G401 (cell line): ENCODE data around the gene GARNL3. TPM values are rescaled to one million over a fixed set of nuclear protein-coding genes. Genes with fewer than 3 reads are reported as not detected.

Experiments used
- DNase-seq: peaks from one replicate; pipeline ENCODE4 v3.0.0-alpha.2; 2015; ENCODE audit warnings: low spot score
- in situ Hi-C: cut with HindIII; loops from 2 replicates; pipeline ENCODE4 v1.10.0; 2016; ENCODE audit warnings: low sequenced_read_pairs, mixed read lengths
- total RNA-seq: library from RNA; depleted of rRNA; stranded (reverse); fragments of >200 nt; shearing (Covaris generic); gene quantifications from 2 replicates; pipeline ENCODE4 v1.2.3, GENCODE V29; 2014; rRNA removed

GARNL3 gene, protein sequence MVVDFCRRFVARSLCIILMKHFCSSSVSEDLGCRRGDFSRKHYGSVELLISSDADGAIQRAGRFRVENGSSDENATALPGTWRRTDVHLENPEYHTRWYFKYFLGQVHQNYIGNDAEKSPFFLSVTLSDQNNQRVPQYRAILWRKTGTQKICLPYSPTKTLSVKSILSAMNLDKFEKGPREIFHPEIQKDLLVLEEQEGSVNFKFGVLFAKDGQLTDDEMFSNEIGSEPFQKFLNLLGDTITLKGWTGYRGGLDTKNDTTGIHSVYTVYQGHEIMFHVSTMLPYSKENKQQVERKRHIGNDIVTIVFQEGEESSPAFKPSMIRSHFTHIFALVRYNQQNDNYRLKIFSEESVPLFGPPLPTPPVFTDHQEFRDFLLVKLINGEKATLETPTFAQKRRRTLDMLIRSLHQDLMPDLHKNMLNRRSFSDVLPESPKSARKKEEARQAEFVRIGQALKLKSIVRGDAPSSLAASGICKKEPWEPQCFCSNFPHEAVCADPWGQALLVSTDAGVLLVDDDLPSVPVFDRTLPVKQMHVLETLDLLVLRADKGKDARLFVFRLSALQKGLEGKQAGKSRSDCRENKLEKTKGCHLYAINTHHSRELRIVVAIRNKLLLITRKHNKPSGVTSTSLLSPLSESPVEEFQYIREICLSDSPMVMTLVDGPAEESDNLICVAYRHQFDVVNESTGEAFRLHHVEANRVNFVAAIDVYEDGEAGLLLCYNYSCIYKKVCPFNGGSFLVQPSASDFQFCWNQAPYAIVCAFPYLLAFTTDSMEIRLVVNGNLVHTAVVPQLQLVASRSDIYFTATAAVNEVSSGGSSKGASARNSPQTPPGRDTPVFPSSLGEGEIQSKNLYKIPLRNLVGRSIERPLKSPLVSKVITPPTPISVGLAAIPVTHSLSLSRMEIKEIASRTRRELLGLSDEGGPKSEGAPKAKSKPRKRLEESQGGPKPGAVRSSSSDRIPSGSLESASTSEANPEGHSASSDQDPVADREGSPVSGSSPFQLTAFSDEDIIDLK
- 7.5 and 14.3 TPM in 2 replicates for total RNA-seq

DNA sequence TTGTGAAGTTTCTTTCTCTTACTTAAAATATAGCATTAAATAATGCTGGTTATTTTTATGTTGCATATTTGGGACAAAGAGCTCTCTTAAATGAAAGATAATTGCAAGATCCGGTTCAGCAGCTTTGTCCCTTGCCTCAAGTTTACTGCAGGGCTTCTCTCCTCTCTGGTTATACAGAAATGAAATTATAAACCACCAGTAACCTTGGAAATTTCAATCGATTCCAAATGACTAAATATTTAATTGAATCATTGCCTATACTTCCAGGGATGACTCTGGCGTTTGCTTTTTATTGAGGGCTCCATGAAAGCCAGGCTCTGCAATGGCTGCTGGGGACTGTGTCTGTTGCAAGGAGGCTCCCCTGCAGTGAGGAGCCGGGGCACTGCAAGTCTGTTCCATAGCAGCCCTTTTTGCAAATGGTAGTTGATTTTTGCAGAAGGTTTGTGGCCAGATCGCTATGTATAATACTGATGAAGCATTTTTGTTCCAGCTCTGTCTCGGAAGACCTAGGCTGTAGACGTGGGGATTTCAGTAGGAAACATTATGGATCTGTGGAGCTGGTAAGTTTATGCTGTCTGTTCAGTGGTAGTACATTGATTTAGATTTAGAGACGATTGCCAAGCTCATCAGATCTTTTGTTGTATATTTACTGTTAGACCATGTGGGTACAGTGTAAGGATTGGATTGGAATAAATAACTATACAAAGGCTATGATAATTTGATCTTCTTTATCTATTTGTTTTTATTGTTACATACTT lies at the start of gene GARNL3:
Gene GARNL3, plus strand, starts transcription at position 313 of the 758 bp plus-strand sequence. Its CDS starts 104 bp downstream, at position 417.
- DNase-seq: peak; percentile 87
- in situ Hi-C loops: no loop called here

DNA sequence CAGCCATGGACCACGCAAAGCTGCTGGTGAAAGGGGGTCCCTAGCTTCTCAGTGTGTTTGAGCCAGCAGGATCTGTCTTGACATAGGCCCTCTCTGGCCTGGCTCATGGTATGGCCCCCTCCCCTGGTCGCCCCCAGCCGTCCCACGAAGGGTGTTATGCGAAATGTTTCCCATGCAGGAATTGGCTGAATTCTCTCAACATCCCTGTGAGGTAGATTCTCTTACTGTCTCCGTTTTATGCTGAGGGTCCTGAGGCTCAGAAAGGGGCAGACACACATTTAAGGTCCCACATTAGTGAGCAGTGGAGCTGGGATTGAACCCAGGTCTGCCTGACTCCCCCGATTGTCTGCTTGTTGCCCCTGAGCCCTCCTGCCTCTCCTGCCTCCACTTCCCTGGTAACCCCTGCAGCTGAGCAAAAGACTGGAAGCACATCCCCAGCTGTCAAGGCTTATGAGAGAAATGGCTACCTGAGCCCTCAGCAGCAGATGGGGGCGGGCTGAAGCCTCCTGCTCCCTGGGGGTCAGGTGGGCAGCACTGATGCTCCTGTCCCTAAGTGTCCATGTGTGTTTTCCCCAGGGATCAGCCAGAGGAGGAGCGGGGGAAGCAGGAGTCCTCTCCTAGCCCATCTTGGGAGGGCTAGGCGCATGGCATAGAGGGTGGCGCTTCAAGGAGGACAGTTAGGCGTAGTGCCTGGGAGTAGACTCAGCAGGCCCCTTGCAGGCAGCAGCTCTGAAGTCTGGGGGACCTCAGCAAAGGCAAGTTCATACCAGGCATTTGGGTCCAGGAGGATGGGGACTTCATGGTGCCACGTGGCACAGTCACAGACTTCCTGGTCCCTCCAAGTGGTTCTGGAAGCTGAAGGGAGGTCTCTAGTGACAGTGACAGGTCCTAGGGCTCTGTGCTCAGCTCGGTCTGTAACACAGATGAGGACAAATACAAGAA lies 49.0 kb upstream of the GARNL3 start:
- DNase-seq: no peak
- in situ Hi-C loops: no loop called here

DNA sequence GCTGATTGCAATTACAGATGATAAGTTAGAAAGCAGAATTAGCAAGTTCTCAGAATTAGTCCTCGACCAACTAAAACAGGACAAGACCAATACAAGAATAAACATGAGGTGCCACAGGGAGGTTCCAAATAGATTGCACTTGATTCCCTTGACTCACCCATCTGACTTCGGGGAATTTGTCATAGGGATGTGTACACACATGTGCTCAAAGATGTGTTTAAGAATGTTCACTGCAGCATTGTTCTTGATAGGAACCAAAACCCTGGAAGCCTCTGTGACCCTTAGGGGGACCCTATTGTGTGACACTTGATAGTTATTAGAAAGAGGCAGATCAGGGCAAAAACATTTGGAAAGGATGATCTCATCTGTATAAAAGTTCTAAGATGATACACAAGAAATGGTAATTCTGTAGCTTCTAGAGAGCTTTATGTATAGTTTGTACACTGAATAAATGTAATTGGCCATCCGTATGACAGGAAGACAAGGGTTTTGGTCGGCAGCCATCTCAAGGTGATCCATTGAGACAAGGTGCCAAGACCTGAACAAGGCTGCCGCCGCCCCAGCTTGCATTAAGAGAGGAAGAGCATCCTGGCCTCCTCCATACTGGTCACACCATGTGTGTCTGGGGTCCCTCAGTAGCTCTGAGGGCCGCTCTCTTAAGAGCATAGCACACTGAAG lies 48.2 kb upstream of the GARNL3 start:
- in situ Hi-C loops: no loop called here

DNA sequence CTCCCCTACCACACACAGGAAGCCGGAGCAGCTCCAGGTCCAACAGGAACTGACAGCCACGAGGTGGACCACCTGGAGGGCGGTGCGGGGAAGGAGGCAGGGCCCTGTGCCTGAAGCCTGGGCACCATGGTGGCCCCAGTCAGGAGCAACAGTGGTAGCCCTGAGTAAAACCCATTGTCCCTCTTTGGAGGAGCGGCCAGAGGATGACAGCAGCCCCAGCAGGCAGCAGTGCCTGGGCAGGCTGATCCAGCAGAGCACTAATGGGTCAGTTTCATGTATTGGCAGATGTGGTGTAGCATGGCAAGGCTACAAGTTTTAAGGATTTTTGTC lies 47.7 kb upstream of the GARNL3 start:
- DNase-seq: no peak
- in situ Hi-C loops: no loop called here

More for the DNA sequence above, 48.2 kb upstream of the GARNL3 start:
- no peak for DNase-seq

DNA sequence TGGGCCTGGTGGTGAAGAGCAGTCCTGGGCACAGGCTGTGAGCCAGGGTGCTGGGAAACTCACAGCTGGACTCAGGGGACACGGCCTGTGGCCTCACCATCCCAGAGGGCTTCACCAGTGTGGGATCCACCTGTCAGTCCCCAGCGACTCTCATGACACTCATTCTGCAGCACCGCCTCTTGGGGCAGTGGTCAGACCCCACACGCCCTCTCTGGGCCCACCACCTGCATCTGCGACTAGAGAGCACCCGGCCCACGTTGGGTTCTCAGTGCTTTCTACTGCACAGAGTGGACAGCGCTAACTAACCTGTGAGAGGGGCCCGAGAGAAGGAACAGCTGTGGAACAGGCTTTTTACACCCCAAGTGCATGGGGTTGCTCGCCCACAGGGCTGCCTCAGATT lies 45.8 kb upstream of the GARNL3 start:
- no peak for DNase-seq
- in situ Hi-C loops: no loop called here

DNA sequence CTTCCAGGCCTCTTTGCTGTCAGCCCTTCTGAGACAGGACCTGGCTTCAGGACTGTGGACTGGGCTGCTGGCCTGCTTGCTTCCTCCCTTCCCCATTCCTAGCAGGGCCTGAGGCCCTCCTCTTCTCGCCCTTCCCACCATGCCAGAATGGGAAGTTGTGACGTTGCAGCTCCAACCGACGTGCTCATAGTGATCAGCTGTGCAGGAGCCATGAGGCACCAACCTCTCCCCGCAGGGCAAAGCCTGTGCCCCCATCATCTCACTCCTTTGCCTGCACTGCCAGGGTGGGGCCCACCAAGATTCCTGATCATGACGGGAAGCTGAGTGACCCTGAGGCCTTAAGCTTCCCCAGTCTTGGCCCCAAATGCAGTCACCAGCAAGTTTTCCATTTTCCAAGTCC lies 45.1 kb upstream of the GARNL3 start:
- no peak for DNase-seq
- in situ Hi-C loops: no loop called here

DNA sequence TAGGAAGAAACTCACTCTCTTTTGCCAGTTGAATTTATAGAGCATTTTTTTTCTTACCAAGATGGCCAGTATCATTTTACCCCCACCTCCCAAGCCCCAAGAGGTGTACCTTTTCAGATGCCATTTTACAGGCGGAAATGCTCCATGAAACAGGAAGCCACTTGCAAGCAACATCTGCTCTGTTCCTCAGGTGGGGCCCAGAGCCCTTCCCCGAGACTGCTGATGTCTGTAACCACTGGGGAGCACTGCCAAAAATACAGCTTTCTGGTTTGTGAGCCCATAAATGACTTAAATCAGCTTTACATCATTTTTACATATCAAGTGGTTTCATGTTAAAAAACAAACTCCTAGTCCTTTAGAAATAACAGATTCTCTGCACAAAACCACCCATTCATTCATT lies 42.9 kb upstream of the GARNL3 start:
- in situ Hi-C loops: no loop called here
- no peak for DNase-seq

DNA sequence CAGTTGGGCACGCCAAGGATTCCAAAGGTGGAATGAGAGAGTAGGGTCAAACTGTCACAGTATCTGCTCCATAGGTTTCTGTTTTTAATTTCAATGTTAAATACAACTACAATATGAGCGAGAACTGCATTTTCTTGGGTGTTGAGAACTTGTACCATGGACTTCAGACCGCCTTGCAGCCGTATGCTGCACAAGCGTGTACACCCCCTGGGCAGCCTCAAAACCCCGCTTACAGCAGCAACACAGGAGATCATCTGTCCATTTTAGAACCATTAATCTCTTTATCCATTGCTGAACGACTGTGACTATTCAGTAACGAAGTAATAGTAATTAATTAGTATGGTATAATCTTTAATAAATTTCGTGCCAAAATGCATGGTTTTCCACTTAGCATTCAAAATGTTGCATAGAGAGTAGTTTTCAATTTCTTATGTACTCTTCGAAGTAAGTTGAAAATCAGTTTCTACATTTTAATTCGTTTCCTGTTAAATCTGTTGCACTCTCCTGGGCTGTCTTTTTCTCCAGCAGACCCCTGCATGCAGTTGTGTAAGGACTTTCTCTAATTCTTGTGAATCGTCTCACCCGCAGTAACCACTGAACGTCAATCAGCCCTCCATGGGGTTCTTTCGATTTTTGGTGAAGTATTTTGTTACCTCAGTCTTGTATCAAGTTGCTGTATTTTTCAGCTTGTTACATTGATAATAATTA lies 42.0 kb upstream of the GARNL3 start:
- in situ Hi-C loops: no loop called here
- DNase-seq: no peak

DNA sequence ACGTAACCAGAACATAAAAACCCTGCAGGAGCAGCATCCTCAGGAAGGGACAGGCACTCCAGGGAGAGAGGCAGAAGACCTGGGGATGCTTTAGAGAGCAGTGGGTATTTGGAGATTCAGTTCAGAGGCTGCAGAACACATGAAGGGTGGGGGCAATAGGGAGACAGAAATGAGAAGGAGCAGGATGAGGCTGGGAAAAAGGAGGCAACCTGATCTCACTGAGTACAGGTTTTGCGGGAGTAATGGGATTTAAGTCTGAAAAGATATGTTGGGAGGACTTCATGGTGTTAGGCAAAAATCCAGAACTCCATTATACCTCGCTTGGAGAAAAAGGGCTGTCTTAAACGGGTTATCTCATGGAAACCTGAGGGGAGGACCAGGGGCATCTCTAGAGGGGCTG lies 41.3 kb upstream of the GARNL3 start:
- in situ Hi-C loops: no loop called here

DNA sequence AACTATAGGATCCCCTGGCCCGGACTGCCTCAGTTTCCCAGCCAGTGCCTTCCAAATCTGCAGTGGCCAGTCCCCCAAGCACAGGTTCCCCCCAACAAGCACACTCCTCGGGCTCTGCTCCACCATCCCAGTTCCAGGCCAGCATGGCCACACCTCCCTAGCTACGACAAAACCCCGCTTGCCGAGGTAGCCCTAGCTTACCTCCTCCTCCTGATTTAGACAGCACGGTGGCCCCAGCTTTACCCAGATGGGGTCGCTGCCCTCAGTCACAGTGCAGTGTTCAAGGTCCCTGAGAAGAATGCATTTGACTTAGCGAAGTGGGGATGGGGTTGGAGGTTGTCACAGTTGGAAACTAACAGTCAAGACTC lies 40.8 kb upstream of the GARNL3 start:
- DNase-seq: no peak
- in situ Hi-C loops: no loop called here

More for the DNA sequence above, 41.3 kb upstream of the GARNL3 start:
- peak; percentile 56 for DNase-seq

DNA sequence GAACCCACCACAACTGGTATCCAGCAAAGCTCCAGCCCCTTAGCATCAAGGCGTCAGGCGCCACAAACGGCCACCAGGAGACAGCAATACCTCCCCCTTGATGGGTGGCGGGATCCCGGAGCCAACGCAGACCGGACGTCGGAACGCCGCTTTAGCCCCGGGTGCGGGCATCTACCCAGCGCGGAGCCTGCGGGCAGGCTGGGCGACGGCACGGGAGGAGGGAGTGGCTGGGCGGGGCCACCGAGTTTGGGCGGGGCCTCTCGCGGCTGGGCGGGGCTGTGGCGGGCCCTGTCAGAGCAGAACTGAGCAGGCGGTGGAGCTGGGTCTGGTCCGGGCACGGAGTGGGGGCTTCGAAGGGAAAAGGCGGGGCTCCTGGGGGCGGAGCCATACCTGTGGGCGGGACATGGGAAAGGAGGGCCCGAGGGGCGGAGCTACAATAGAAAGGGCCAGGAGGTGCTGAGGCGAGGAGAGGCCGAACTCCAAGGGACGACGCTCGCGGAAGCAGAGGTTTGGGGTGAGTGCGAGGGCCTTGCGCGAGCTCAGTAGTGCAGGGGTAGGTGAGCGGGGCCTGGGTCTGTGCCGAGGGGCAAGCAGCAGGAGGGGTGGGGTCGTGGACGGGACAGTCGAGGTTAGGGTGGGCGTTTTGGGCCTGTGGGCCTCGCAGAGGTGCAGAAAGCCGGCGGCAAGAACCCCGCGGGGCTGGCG lies 40.2 kb upstream of the GARNL3 start:
- in situ Hi-C loops: no loop called here

DNA sequence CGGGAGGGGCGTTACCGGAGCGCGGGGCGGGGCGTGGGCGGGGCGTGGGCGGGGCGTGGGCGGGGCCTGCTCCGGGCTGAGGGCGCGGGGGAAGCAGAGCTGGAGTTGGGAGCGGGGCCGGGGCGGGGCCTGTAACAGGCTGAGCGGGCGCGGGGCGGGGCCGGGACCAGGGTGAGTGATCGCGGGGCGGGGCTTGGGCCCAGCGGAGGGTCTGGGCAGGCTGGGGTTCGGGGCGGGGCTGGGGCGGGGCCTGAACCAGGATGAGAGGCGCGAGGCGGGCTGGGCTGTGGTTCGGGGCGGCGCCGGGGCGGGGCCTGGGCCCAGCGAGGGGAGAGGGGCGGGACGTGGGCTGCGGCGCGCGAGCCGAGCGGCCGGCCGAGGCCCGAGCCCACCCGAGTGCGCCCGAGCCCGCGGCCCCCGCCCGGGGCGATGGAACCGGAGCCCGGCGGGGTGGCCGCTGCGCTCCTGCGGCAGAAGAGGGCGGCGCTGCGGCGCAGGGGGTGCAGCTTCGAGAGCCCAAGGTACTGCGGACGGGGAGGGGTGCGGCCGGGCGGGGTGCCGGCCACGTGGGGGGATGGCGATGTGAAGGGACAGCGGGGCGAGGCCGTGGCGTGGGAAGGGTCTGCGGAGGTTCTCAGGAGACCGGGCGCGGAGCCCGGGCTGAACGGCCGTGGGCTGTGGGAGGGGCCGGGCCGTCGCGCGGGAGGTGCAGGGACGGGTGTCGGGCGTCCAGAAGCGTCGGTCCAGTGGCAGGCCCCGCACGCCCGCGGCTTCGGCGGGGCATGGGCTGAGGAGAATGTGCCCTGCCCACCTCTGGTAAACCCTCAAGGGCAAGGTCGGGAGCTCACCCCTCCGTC lies 39.5 kb upstream of the GARNL3 start:
- in situ Hi-C loops: no loop called here
- peak; percentile 96 for DNase-seq

More for the DNA sequence above, 40.2 kb upstream of the GARNL3 start:
- DNase-seq: peak; percentile 96

DNA sequence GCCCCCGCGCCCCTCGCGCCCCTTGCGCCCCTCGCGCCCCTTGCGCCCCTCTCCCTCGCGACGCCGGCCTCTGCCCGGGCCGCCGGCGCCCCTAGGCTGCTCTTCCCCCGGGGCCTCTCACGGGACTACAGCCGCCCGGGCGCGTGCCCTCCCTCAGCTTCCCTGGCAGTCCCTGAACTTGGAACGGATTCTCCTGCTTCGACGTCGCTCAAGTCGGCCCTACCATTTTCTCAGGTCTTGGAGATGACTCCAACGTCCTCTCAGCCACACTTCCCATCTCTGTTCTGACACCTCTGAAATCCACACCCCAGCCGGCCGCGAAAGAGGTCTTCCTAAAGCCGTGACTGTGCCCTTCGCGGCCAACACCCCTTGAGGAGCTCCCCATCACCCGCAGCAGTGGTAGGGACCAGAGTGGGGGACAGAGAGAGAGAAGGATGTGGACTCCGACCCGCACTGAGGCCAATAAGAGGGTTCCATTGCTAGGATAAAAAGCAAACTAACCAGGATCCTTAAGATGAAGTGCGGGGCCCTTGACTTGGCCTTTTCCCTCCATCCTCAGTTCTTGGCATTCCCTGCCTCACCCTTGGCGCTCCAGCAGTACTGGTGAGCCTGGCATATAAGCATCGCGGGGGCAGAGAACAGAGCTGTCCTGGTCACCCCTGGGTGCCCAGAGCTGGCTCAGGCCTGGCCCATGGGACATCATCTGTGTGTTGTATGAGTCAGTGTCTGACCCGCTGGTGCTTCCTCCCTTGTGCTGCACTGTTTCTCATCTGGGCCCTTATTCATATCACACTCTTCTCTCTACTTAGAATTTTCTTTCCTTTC lies 38.6 kb upstream of the GARNL3 start:
- in situ Hi-C loops: no loop called here
- peak; percentile 47 for DNase-seq

DNA sequence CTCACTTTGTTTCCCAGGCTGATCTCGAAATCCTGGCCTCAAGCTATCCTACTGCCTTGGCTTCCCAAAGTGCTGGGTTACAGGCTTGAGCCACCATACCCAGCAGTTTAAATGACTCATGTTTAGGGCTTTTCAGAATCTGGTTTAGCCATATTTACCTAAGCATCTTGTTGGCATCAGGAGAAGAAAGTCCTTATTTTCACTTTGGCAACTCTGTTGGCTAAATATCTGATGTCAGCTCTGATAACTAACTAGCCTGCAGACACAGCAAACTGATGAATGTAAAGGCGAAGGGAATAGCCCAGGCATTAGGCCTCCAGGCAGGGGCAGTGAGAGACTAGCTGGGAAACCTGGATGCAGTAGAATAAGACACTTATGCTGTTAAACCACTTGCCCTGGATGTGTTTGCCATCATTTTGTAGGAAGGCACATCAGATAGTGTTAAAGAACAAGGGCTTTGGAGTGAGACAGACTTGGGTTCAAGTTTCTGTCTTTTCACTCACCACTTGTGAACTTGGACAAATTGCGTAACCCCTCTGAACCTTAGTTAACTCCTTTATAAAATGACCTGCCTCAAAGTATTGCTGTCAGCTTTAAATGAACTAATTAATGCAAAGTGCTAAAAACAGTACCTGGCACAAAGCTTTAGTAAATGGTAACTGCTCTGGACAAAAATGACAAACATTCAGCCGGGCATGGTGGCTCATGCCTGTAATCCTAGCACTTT lies 34.7 kb upstream of the GARNL3 start:
- in situ Hi-C loops: no loop called here
- DNase-seq: no peak
